ENCODE results near the gene BMF. TPM values are rescaled to one million over a fixed set of nuclear protein-coding genes. Genes with fewer than 3 reads are reported as not detected.

The BMF gene
- total and polyA plus RNA-seq, 9 donors: 7.5 to 15.3 (median 12.0) TPM

Other genes with a start within 250 kb of the BMF start
- 6.8 TPM for gene GPR176, start 188.6 kb downstream of the BMF start, total RNA-seq
- 1 to 10 TPM; 4.0 to 7.3 (median 5.6) TPM for gene GPR176, start 188.6 kb downstream of the BMF start, polyA plus RNA-seq (ENCODE audit: insufficient read depth in 1 of 8, insufficient read length in 8 of 8, low replicate concordance in 1 of 8)
- 33.6 TPM for gene EIF2AK4, start 174.8 kb downstream of the BMF start, total RNA-seq
- gene EIF2AK4, start 174.8 kb downstream of the BMF start, polyA plus RNA-seq (ENCODE audit: insufficient read depth in 1 of 8, insufficient read length in 8 of 8, low replicate concordance in 1 of 8): 10 to 100 TPM; 26.2 to 48.0 (median 34.1) TPM
- 148 TPM for gene SRP14, start 69.7 kb downstream of the BMF start, total RNA-seq
- gene SRP14, start 69.7 kb downstream of the BMF start, polyA plus RNA-seq (ENCODE audit: insufficient read depth in 1 of 8, insufficient read length in 8 of 8, low replicate concordance in 1 of 8): 100 to 1,000 TPM; 317 to 493 (median 359) TPM
- gene BUB1B, start 52.2 kb upstream of the BMF start, total RNA-seq: 11.8 TPM
- 10 to 100 TPM; 10.8 to 20.7 (median 14.7) TPM for gene BUB1B, start 52.2 kb upstream of the BMF start, polyA plus RNA-seq (ENCODE audit: insufficient read depth in 1 of 8, insufficient read length in 8 of 8, low replicate concordance in 1 of 8)
- 0.44 TPM for gene PAK6, start 130.2 kb upstream of the BMF start, total RNA-seq
- gene PAK6, start 130.2 kb upstream of the BMF start, polyA plus RNA-seq (ENCODE audit: insufficient read depth in 1 of 8, insufficient read length in 8 of 8, low replicate concordance in 1 of 8): 1 to 10 TPM in 2 of 8 donors, under 1 TPM in 6; 0.29 to 1.6 (median 0.55) TPM
- 0.22 TPM for gene ANKRD63, start 174.2 kb upstream of the BMF start, total RNA-seq
- gene ANKRD63, start 174.2 kb upstream of the BMF start, polyA plus RNA-seq (ENCODE audit: insufficient read depth in 1 of 8, insufficient read length in 8 of 8, low replicate concordance in 1 of 8): under 1 TPM in 5 of 8 donors, not detected in 3; 0.11 to 0.22 (median 0.15) TPM
- gene PLCB2, start 199.1 kb upstream of the BMF start, total RNA-seq: 4.8 TPM
- gene PLCB2, start 199.1 kb upstream of the BMF start, polyA plus RNA-seq (ENCODE audit: insufficient read depth in 1 of 8, insufficient read length in 8 of 8, low replicate concordance in 1 of 8): 10 to 100 TPM in 2 of 8 donors, 1 to 10 TPM in 6; 6.2 to 11.5 (median 8.7) TPM
- 12.4 TPM for gene INAFM2, start 214.8 kb upstream of the BMF start, total RNA-seq
- 10 to 100 TPM; 10.7 to 16.7 (median 13.5) TPM for gene INAFM2, start 214.8 kb upstream of the BMF start, polyA plus RNA-seq (ENCODE audit: insufficient read depth in 1 of 8, insufficient read length in 8 of 8, low replicate concordance in 1 of 8)
- 5.3 TPM for gene CCDC9B, start 232.1 kb upstream of the BMF start, total RNA-seq
- gene CCDC9B, start 232.1 kb upstream of the BMF start, polyA plus RNA-seq (ENCODE audit: insufficient read depth in 1 of 8, insufficient read length in 8 of 8, low replicate concordance in 1 of 8): 10 to 100 TPM; 10.2 to 16.8 (median 12.5) TPM
- not detected for gene PHGR1, start 242.2 kb upstream of the BMF start, total RNA-seq
- 10 to 100 TPM in 1 of 8 donors, 1 to 10 TPM in 1, under 1 TPM in 1, not detected in 5; 0.41 to 33.7 (median 4.7) TPM for gene PHGR1, start 242.2 kb upstream of the BMF start, polyA plus RNA-seq (ENCODE audit: insufficient read depth in 1 of 8, insufficient read length in 8 of 8, low replicate concordance in 1 of 8)
- gene DISP2, start 249.3 kb upstream of the BMF start, total RNA-seq: 0.75 TPM
- 1 to 10 TPM in 5 of 8 donors, under 1 TPM in 3; 0.20 to 4.3 (median 1.4) TPM for gene DISP2, start 249.3 kb upstream of the BMF start, polyA plus RNA-seq (ENCODE audit: insufficient read depth in 1 of 8, insufficient read length in 8 of 8, low replicate concordance in 1 of 8)

Data from muscle of leg (tissue), 9 donors.